ENCODE data around the gene ADORA2A.

DNA sequence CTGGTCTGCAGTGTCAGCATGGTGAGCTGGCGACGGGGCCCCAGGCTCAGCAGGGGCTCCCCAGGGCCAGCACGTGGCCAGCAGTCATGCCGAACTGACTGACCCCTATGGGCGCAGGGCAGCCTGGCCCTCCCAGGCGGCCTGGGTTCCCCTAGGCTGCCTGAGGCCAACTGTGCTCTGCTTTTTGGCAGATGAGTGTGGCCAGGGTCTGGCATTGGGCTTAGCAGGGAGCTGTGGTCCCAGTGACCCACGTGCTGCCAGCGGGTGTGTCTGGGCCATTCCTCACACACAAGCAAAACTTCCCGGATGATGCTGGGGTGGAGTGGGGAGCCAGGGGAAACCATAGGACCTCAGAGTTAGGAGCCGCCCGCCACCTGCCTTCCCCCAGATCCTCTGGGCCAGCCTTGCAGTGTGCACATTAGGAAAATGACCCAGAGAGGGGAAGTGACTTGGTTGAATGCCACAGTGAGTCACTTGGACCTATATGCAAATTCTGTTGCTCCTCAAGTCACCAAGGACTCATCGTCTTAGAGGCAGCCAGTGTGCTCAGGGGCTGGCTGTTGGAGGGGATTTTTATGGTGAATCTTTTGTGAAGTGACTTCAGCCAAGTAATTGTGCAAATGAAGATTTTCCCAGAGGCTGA, 6.5 kb downstream of the ADORA2A start:
- TF ChIP-seq, protein P1, sequence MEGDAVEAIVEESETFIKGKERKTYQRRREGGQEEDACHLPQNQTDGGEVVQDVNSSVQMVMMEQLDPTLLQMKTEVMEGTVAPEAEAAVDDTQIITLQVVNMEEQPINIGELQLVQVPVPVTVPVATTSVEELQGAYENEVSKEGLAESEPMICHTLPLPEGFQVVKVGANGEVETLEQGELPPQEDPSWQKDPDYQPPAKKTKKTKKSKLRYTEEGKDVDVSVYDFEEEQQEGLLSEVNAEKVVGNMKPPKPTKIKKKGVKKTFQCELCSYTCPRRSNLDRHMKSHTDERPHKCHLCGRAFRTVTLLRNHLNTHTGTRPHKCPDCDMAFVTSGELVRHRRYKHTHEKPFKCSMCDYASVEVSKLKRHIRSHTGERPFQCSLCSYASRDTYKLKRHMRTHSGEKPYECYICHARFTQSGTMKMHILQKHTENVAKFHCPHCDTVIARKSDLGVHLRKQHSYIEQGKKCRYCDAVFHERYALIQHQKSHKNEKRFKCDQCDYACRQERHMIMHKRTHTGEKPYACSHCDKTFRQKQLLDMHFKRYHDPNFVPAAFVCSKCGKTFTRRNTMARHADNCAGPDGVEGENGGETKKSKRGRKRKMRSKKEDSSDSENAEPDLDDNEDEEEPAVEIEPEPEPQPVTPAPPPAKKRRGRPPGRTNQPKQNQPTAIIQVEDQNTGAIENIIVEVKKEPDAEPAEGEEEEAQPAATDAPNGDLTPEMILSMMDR (IDR thresholded peaks at IDR 0.05; ENCODE audit: low read length) = no peak
- no peak for TF ChIP-seq EZH2 (optimal IDR thresholded peaks at IDR 0.05; ENCODE audit: low read depth, low read length)

Measured in MM.1S (cell line).